Endothelial cell (in vitro differentiated cells): ENCODE measurements around the gene DDX51. TPM values are rescaled to one million over a fixed set of nuclear protein-coding genes. Genes with fewer than 3 reads are reported as not detected.

ENCODE experiments used
- DNase-seq: peaks from one replicate; pipeline ENCODE4 v3.0.0; 2021; ENCODE audit warnings: low spot score
- H3K27ac Mint-ChIP-seq: one replicate; pipeline ENCODE4 v1.8.0; 2021; ENCODE audit warnings: mixed read lengths, inconsistent platforms; ENCODE audit not compliant: unreplicated experiment
- H3K27me3 Mint-ChIP-seq: one replicate; pipeline ENCODE4 v1.8.0; 2021; ENCODE audit warnings: mild to moderate bottlenecking, moderate library complexity, mixed read lengths, inconsistent platforms; ENCODE audit not compliant: unreplicated experiment
- H3K36me3 Mint-ChIP-seq: one replicate; pipeline ENCODE4 v1.8.0; 2021; ENCODE audit warnings: mild to moderate bottlenecking, low read depth, mixed read lengths, inconsistent platforms; ENCODE audit not compliant: unreplicated experiment
- H3K4me1 Mint-ChIP-seq: one replicate; pipeline ENCODE4 v1.8.0; 2021; ENCODE audit warnings: mild to moderate bottlenecking, mixed read lengths, inconsistent platforms; ENCODE audit not compliant: unreplicated experiment
- H3K4me3 Mint-ChIP-seq: one replicate; pipeline ENCODE4 v1.8.0; 2021; ENCODE audit warnings: mild to moderate bottlenecking, mixed read lengths, inconsistent platforms; ENCODE audit not compliant: unreplicated experiment
- H3K9me3 Mint-ChIP-seq: one replicate; pipeline ENCODE4 v1.8.0; 2021; ENCODE audit warnings: mixed read lengths, inconsistent platforms; ENCODE audit not compliant: unreplicated experiment
- total RNA-seq: library from RNA; stranded (reverse); fragmentation: NEBNext Ultra II Directional; extraction: Animal tissue kit (Norgen Biotek cat#: 25700); gene quantifications from one replicate; pipeline ENCODE4 v1.2.1, GENCODE V29; 2021; ENCODE audit not compliant: unreplicated experiment
- TF ChIP-seq, protein P1 (sequence below): fragments of 200-600 bp; sonication (generic); IDR thresholded peaks from one replicate; pipeline ENCODE4 v1.5.0; 2021; ENCODE audit warnings: antibody characterized with exemption; ENCODE audit not compliant: unreplicated experiment

The DDX51 gene
- total RNA-seq, 1 donor from 2014 or later = 16.1 TPM

DNA sequence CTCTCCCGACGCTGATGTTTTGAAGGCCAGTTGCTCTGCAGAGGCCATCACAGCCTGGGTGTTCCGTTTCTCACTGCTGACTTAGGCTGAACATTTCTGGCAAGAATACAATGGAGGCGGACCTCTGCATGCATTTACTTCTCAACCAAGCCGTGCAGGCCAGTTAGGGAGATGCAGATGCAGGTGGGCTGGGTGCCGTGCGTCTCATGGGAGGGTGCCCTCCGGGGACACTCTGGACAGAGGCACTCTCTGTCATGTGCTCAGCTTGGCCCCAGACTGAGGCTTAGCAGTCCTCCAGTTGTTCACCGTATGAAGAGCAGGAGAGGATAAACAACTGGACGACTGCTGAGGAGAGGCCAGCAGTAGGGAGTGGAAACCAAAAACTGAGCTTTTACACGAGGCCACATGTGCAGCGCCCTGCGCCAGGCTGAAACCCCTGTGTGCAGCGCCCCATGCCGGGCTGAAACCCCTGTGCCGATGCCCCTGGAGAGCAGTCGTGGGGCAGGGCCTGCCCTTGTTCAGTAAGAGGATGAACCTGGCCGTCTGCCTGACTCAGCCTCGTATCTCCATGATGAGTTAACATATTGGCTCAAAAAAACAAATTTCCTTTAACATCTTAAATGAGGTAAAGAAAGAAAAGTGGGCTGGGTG lies 32.3 kb downstream of the DDX51 start:
- Mint-ChIP-seq H3K27me3 (peaks cover 1% of the 10 kb centered on the region), H3K36me3 (peaks cover 35% of the 10 kb centered on the region)
- no peak for DNase-seq

DNA sequence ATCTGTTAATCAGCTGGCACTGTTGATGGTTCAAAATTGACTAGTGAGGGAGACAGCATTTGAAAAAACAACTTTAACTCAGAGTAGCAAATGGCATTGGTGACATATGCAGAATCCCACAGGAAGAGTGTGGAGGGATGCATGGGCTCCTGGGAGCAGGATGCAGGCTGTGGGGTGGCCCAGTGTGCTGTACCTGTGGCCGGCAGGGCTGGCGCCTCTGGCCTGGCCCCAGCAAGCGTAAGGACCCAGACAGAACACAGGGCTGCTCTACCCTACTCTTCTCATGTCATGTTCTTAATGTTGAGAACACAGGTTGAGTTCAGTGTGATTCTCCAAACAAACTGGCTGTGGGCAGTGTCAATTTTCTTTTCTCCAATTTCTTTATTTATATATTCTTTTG lies 33.4 kb downstream of the DDX51 start:
- H3K36me3 Mint-ChIP-seq = peaks cover 27% of the 10 kb centered on the region
- no peak overlapping the region for H3K27ac Mint-ChIP-seq
- no peaks in the 10 kb centered on the region for H3K4me1 Mint-ChIP-seq
- H3K4me3 Mint-ChIP-seq = no peak overlapping the region
- H3K27me3 Mint-ChIP-seq = peaks cover 1% of the 10 kb centered on the region
- DNase-seq = no peak
- TF ChIP-seq, protein P1, sequence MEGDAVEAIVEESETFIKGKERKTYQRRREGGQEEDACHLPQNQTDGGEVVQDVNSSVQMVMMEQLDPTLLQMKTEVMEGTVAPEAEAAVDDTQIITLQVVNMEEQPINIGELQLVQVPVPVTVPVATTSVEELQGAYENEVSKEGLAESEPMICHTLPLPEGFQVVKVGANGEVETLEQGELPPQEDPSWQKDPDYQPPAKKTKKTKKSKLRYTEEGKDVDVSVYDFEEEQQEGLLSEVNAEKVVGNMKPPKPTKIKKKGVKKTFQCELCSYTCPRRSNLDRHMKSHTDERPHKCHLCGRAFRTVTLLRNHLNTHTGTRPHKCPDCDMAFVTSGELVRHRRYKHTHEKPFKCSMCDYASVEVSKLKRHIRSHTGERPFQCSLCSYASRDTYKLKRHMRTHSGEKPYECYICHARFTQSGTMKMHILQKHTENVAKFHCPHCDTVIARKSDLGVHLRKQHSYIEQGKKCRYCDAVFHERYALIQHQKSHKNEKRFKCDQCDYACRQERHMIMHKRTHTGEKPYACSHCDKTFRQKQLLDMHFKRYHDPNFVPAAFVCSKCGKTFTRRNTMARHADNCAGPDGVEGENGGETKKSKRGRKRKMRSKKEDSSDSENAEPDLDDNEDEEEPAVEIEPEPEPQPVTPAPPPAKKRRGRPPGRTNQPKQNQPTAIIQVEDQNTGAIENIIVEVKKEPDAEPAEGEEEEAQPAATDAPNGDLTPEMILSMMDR = no peak
- H3K9me3 Mint-ChIP-seq = no peaks in the 10 kb centered on the region

More for the DNA sequence above, 32.3 kb downstream of the DDX51 start:
- H3K4me3 Mint-ChIP-seq = no peak overlapping the region
- no peaks in the 10 kb centered on the region for H3K4me1 Mint-ChIP-seq
- H3K27ac Mint-ChIP-seq = no peak overlapping the region
- TF ChIP-seq, protein P1 = no peak
- H3K9me3 Mint-ChIP-seq = no peaks in the 10 kb centered on the region

DNA sequence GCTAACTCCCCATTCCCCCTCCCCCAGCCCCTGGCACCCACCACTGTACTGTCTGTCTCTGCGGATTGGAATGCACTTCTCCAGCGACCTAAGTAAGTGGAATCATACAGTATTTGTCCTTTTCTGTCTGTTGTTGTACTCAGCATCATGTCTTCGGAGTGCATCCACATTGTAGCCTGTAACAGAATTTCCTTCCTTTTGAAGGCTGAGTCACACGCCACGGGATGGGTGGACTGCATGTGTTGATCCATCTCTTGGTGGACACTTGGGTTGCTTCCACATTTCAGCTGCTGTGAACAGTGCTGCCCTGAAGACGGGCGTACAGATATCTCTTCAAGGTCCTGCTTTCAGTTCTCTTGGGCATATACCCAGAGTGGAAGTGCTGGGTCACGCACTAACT lies 34.4 kb downstream of the DDX51 start:
- H3K4me3 Mint-ChIP-seq = no peak overlapping the region
- TF ChIP-seq, protein P1 = no peak
- H3K4me1 Mint-ChIP-seq = no peaks in the 10 kb centered on the region
- peaks cover 34% of the 10 kb centered on the region for H3K36me3 Mint-ChIP-seq
- no peak for DNase-seq
- H3K9me3 Mint-ChIP-seq = no peaks in the 10 kb centered on the region
- peaks cover 1% of the 10 kb centered on the region for H3K27me3 Mint-ChIP-seq
- H3K27ac Mint-ChIP-seq = no peak overlapping the region

DNA sequence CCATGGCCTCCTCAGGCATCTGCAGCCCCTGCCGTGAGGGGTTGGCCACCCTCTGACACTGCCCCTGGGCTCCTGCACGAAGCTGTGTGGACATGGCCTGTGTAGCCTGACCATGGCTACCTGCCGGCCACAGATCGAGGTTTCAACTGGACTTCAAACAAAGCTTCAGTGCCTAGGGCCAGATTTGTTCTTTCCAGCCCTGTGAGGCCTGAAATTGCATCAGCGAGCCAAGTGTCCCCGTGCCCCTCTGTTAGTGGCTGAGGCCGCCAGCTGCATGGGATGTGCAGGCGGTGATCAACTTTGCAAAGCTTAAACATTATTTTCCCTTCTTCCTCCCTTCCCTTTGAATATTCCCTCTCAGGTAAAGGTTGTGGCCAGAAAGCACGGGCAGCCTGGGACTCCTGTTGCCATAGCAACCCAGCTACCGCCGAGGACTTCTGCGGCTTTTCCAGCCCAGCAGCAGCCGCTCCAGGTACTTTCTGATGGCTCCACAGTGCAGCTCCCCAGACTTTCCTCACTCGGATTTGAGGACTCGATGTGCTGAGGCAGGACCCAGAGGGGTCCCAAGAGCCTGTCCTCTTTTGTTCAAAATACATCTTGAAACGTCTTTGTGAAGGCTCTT lies 35.8 kb downstream of the DDX51 start:
- no peak overlapping the region for H3K4me3 Mint-ChIP-seq
- peaks cover 1% of the 10 kb centered on the region for H3K27me3 Mint-ChIP-seq
- DNase-seq = no peak
- no peaks in the 10 kb centered on the region for H3K9me3 Mint-ChIP-seq
- H3K36me3 Mint-ChIP-seq = peaks cover 24% of the 10 kb centered on the region
- H3K4me1 Mint-ChIP-seq = no peaks in the 10 kb centered on the region
- H3K27ac Mint-ChIP-seq = peak overlapping the region; percentile 30
- TF ChIP-seq, protein P1 = no peak

DNA sequence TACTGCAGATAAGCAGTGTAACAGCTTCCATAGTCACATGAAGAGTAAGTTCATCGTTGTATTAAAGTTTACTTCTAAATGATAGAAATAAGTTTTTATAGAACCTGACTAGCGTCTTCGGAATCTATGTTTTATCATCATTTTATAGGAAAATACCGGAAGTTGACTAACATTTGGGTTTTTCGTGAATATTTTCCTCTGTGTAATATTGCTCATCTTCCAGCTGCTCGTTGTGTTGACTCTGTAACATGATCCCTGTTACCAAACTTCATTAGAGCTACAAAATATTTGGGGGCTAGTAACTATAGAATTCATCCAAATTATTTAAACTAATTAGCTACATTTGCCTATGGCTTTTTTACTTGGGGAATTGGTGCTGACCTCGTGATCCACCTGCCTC lies 37.2 kb downstream of the DDX51 start:
- H3K36me3 Mint-ChIP-seq = peaks cover 21% of the 10 kb centered on the region
- H3K9me3 Mint-ChIP-seq = no peaks in the 10 kb centered on the region
- no peak for DNase-seq
- H3K4me3 Mint-ChIP-seq = no peak overlapping the region
- no peaks in the 10 kb centered on the region for H3K4me1 Mint-ChIP-seq
- no peak overlapping the region for H3K27ac Mint-ChIP-seq
- peaks cover 1% of the 10 kb centered on the region for H3K27me3 Mint-ChIP-seq
- TF ChIP-seq, protein P1 = no peak
